Measurements from ENCODE around the gene WWOX. TPM values are rescaled to one million over a fixed set of nuclear protein-coding genes. Genes with fewer than 3 reads are reported as not detected.

Gene WWOX
- total and polyA plus RNA-seq, 2 experiments from 2014 or later, result 17.0 to 39.8 TPM

GRCh38 chr16:78961464-78961863 lies 862.0 kb downstream of the WWOX start:
- no peak overlapping the region for H3K4me2 ChIP-seq
- H3K9me2 ChIP-seq (replicated peaks; ENCODE audit: insufficient read depth), result no peaks in the 10 kb centered on the region
- no peak for DNase-seq (ENCODE audit: low spot score)
- H3K79me2 ChIP-seq, result no peaks in the 10 kb centered on the region
- TF ChIP-seq EZH2phosphoT487 (IDR thresholded peaks at IDR 0.05; ENCODE audit: low read depth, severe bottlenecking, unreplicated experiment) (no peak), EZH2 (IDR thresholded peaks at IDR 0.05; ENCODE audit: borderline replicate concordance) (no peak), CTCF (IDR thresholded peaks at IDR 0.05; ENCODE audit: poor library complexity) (no peak)
- H2AFZ ChIP-seq, result no peak overlapping the region
- no peaks in the 10 kb centered on the region for H4K20me1 ChIP-seq (ENCODE audit: insufficient read depth, poor library complexity, severe bottlenecking)
- no peak overlapping the region for H3K4me3 ChIP-seq
- no peaks in the 10 kb centered on the region for H3K4me1 ChIP-seq (ENCODE audit: insufficient read depth)
- no peak overlapping the region for H3K27ac ChIP-seq
- H3K9me3 ChIP-seq (ENCODE audit: low read depth), result no peaks in the 10 kb centered on the region
- 98% methylated on average over 2 of the region's 2 CpGs for WGBS (ENCODE audit: low lambda C conversion rate, missing lambda C conversion rate)
- no peaks in the 10 kb centered on the region for H3K27me3 ChIP-seq
- no peaks in the 10 kb centered on the region for H3K36me3 ChIP-seq (replicated peaks; ENCODE audit: insufficient read depth, low read depth)

GRCh38 chr16:78962457-78962929 lies 863.0 kb downstream of the WWOX start:
- H3K36me3 ChIP-seq (replicated peaks; ENCODE audit: insufficient read depth, low read depth), result no peaks in the 10 kb centered on the region
- H3K79me2 ChIP-seq, result no peaks in the 10 kb centered on the region
- H3K9me3 ChIP-seq (ENCODE audit: low read depth), result no peaks in the 10 kb centered on the region
- H3K4me2 ChIP-seq, result no peak overlapping the region
- WGBS (ENCODE audit: low lambda C conversion rate, missing lambda C conversion rate), result 86% methylated on average over 2 of the region's 2 CpGs
- no peaks in the 10 kb centered on the region for H3K27me3 ChIP-seq
- H4K20me1 ChIP-seq (ENCODE audit: insufficient read depth, poor library complexity, severe bottlenecking), result no peaks in the 10 kb centered on the region
- H3K4me3 ChIP-seq, result no peak overlapping the region
- no peak overlapping the region for H2AFZ ChIP-seq
- no peak for DNase-seq (ENCODE audit: low spot score)
- TF ChIP-seq CTCF (IDR thresholded peaks at IDR 0.05; ENCODE audit: poor library complexity), result no peak
- no peak for TF ChIP-seq EZH2phosphoT487 (IDR thresholded peaks at IDR 0.05; ENCODE audit: low read depth, severe bottlenecking, unreplicated experiment)
- no peak for TF ChIP-seq EZH2 (IDR thresholded peaks at IDR 0.05; ENCODE audit: borderline replicate concordance)
- H3K4me1 ChIP-seq (ENCODE audit: insufficient read depth), result no peaks in the 10 kb centered on the region
- H3K9me2 ChIP-seq (replicated peaks; ENCODE audit: insufficient read depth), result no peaks in the 10 kb centered on the region
- H3K27ac ChIP-seq, result no peak overlapping the region

GRCh38 chr16:78967948-78968347 lies 868.5 kb downstream of the WWOX start:
- Histone ChIP-seq H3K36me3 (replicated peaks; ENCODE audit: insufficient read depth, low read depth) (no peaks in the 10 kb centered on the region), H3K4me2 (no peak overlapping the region), H3K4me3 (no peak overlapping the region), H3K9me2 (replicated peaks; ENCODE audit: insufficient read depth) (no peaks in the 10 kb centered on the region), H3K79me2 (no peaks in the 10 kb centered on the region), H2AFZ (no peak overlapping the region), H3K27me3 (no peaks in the 10 kb centered on the region), H3K27ac (no peak overlapping the region), H4K20me1 (ENCODE audit: insufficient read depth, poor library complexity, severe bottlenecking) (no peaks in the 10 kb centered on the region), H3K9me3 (ENCODE audit: low read depth) (no peaks in the 10 kb centered on the region), H3K4me1 (ENCODE audit: insufficient read depth) (peaks cover 5% of the 10 kb centered on the region)
- 89% methylated on average over 20 of the region's 20 CpGs for WGBS (ENCODE audit: low lambda C conversion rate, missing lambda C conversion rate)
- TF ChIP-seq CTCF (IDR thresholded peaks at IDR 0.05; ENCODE audit: poor library complexity), result no peak
- no peak for TF ChIP-seq EZH2 (IDR thresholded peaks at IDR 0.05; ENCODE audit: borderline replicate concordance)
- no peak for DNase-seq (ENCODE audit: low spot score)

GRCh38 chr16:78969721-78970120 lies 870.3 kb downstream of the WWOX start:
- Histone ChIP-seq H3K9me2 (replicated peaks; ENCODE audit: insufficient read depth) (no peaks in the 10 kb centered on the region), H4K20me1 (ENCODE audit: insufficient read depth, poor library complexity, severe bottlenecking) (no peaks in the 10 kb centered on the region), H2AFZ (no peak overlapping the region), H3K27me3 (no peaks in the 10 kb centered on the region), H3K36me3 (replicated peaks; ENCODE audit: insufficient read depth, low read depth) (no peaks in the 10 kb centered on the region), H3K79me2 (no peaks in the 10 kb centered on the region), H3K9me3 (ENCODE audit: low read depth) (no peaks in the 10 kb centered on the region), H3K4me2 (no peak overlapping the region), H3K4me3 (no peak overlapping the region), H3K4me1 (ENCODE audit: insufficient read depth) (peaks cover 5% of the 10 kb centered on the region), H3K27ac (no peak overlapping the region)
- 41% methylated on average over 3 of the region's 3 CpGs for WGBS (ENCODE audit: low lambda C conversion rate, missing lambda C conversion rate)
- DNase-seq (ENCODE audit: low spot score), result no peak
- no peak for TF ChIP-seq CTCF (IDR thresholded peaks at IDR 0.05; ENCODE audit: poor library complexity)
- TF ChIP-seq EZH2phosphoT487 (IDR thresholded peaks at IDR 0.05; ENCODE audit: low read depth, severe bottlenecking, unreplicated experiment), result no peak
- TF ChIP-seq EZH2 (IDR thresholded peaks at IDR 0.05; ENCODE audit: borderline replicate concordance), result no peak

Measured in hepatocyte (in vitro differentiated cells).